ENCODE data around the gene STAT4. TPM values are rescaled to one million over a fixed set of nuclear protein-coding genes. Genes with fewer than 3 reads are reported as not detected.
"Not testable (repeated sequence)": the region's sequence is repeated elsewhere in the genome, so short reads cannot be mapped to it uniquely, and the experiment has no call there.

Gene STAT4
- total RNA-seq, 1 experiment from 2014 or later, result 0.85 TPM

- Mint-ChIP-seq H3K4me3 (ENCODE audit: low read depth, unreplicated experiment) (no peak overlapping the region), H3K9me3 (ENCODE audit: low read depth, unreplicated experiment) (no peaks in the 10 kb centered on the region), H3K36me3 (ENCODE audit: insufficient read depth, unreplicated experiment) (peaks cover 75% of the 10 kb centered on the region), H3K27me3 (ENCODE audit: unreplicated experiment) (no peaks in the 10 kb centered on the region), H3K27ac (ENCODE audit: unreplicated experiment) (peak overlapping the region; percentile 16), H3K4me1 (ENCODE audit: low read depth, unreplicated experiment) (no peaks in the 10 kb centered on the region)
- no TSS peak for BruUV-seq (replicated peaks)
- peak; percentile 71 for TF ChIP-seq CTCF (IDR thresholded peaks at IDR 0.05; ENCODE audit: unreplicated experiment)
- CTCF ChIA-PET, result no interaction called here
- intact Hi-C loops (cut with micrococcal nuclease; ENCODE audit: unreplicated experiment), result no loop called here
- peak; percentile 48 for DNase-seq
Observed at GRCh38 chr2:190996338-190996946, 154.4 kb downstream of the STAT4 start.

GRCh38 chr2:190995315-190995714, 155.5 kb downstream of the STAT4 start:
- BruUV-seq (replicated peaks); intact Hi-C loops (cut with micrococcal nuclease; ENCODE audit: unreplicated experiment); H3K4me1 Mint-ChIP-seq (ENCODE audit: low read depth, unreplicated experiment); H3K9me3 Mint-ChIP-seq (ENCODE audit: low read depth, unreplicated experiment); DNase-seq; CTCF ChIA-PET; H3K4me3 Mint-ChIP-seq (ENCODE audit: low read depth, unreplicated experiment); H3K27me3 Mint-ChIP-seq (ENCODE audit: unreplicated experiment); H3K27ac Mint-ChIP-seq (ENCODE audit: unreplicated experiment): not testable (repeated sequence)
- H3K36me3 Mint-ChIP-seq (ENCODE audit: insufficient read depth, unreplicated experiment), result peaks cover 77% of the 10 kb centered on the region

GRCh38 chr2:190994148-190994547, 156.6 kb downstream of the STAT4 start:
- Mint-ChIP-seq H3K4me1 (ENCODE audit: low read depth, unreplicated experiment) (no peaks in the 10 kb centered on the region), H3K36me3 (ENCODE audit: insufficient read depth, unreplicated experiment) (peaks cover 71% of the 10 kb centered on the region), H3K27me3 (ENCODE audit: unreplicated experiment) (no peaks in the 10 kb centered on the region), H3K4me3 (ENCODE audit: low read depth, unreplicated experiment) (no peak overlapping the region), H3K27ac (ENCODE audit: unreplicated experiment) (no peak overlapping the region), H3K9me3 (ENCODE audit: low read depth, unreplicated experiment) (no peaks in the 10 kb centered on the region)
- no peak for TF ChIP-seq CTCF (IDR thresholded peaks at IDR 0.05; ENCODE audit: unreplicated experiment)
- CTCF ChIA-PET, result no interaction called here
- DNase-seq, result no peak
- intact Hi-C loops (cut with micrococcal nuclease; ENCODE audit: unreplicated experiment), result no loop called here
- BruUV-seq (replicated peaks), result no TSS peak

GRCh38 chr2:190993292-190993643, 157.5 kb downstream of the STAT4 start:
- no peak for TF ChIP-seq CTCF (IDR thresholded peaks at IDR 0.05; ENCODE audit: unreplicated experiment)
- BruUV-seq (replicated peaks), result no TSS peak
- Mint-ChIP-seq H3K9me3 (ENCODE audit: low read depth, unreplicated experiment) (no peaks in the 10 kb centered on the region), H3K4me3 (ENCODE audit: low read depth, unreplicated experiment) (no peak overlapping the region), H3K36me3 (ENCODE audit: insufficient read depth, unreplicated experiment) (peaks cover 69% of the 10 kb centered on the region), H3K4me1 (ENCODE audit: low read depth, unreplicated experiment) (no peaks in the 10 kb centered on the region), H3K27ac (ENCODE audit: unreplicated experiment) (no peak overlapping the region), H3K27me3 (ENCODE audit: unreplicated experiment) (no peaks in the 10 kb centered on the region)
- DNase-seq, result no peak
- CTCF ChIA-PET, result no interaction called here
- intact Hi-C loops (cut with micrococcal nuclease; ENCODE audit: unreplicated experiment), result no loop called here

GRCh38 chr2:190990132-190990531, 160.7 kb downstream of the STAT4 start:
- no peaks in the 10 kb centered on the region for H3K27me3 Mint-ChIP-seq (ENCODE audit: unreplicated experiment)
- BruUV-seq (replicated peaks), result no TSS peak
- TF ChIP-seq CTCF (IDR thresholded peaks at IDR 0.05; ENCODE audit: unreplicated experiment), result no peak
- H3K4me3 Mint-ChIP-seq (ENCODE audit: low read depth, unreplicated experiment), result no peak overlapping the region
- H3K9me3 Mint-ChIP-seq (ENCODE audit: low read depth, unreplicated experiment), result no peaks in the 10 kb centered on the region
- peaks cover 62% of the 10 kb centered on the region for H3K36me3 Mint-ChIP-seq (ENCODE audit: insufficient read depth, unreplicated experiment)
- no peaks in the 10 kb centered on the region for H3K4me1 Mint-ChIP-seq (ENCODE audit: low read depth, unreplicated experiment)
- no peak for DNase-seq
- intact Hi-C loops (cut with micrococcal nuclease; ENCODE audit: unreplicated experiment), result no loop called here
- CTCF ChIA-PET, result no interaction called here
- no peak overlapping the region for H3K27ac Mint-ChIP-seq (ENCODE audit: unreplicated experiment)
